Right lobe of liver (tissue), 6 donors: ENCODE results near the gene CCDC183. TPM values are rescaled to one million over a fixed set of nuclear protein-coding genes. Genes with fewer than 3 reads are reported as not detected.

Experiments used
- ATAC-seq, 4 donors: fragments of 200-7000 bp; cut with Tn5 transposase; one replicate each; pipeline ENCODE4 v1.9.1; 2020; ENCODE audit warnings: mild to moderate bottlenecking in 4 of 4, moderate library complexity in 4 of 4
- DNase-seq, 3 donors: peaks; one replicate each; pipeline ENCODE4 v3.0.0-alpha.2; 2020
- H3K27ac ChIP-seq, 3 donors: fragments of 200-600 bp; one replicate each; pipeline ENCODE4 v1.8.0; 2022
- H3K27me3 ChIP-seq, 2 donors: fragments of 200-600 bp; one replicate each; pipeline ENCODE4 v1.8.0; 2022
- H3K36me3 ChIP-seq, 4 donors: fragments of 200-600 bp; sonication (generic) in 1 of 4; one replicate each; pipeline versions ENCODE4 v1.5.1 to v1.8.0; 2017 to 2022; ENCODE audit warnings: control low read depth in 1 of 4
- H3K4me1 ChIP-seq, 4 donors: fragments of 200-600 bp; sonication (generic) in 1 of 4; one replicate each; pipeline versions ENCODE4 v1.5.1 to v1.8.0; 2017 to 2022; ENCODE audit warnings: control low read depth in 1 of 4
- H3K4me3 ChIP-seq, 3 donors: fragments of 200-600 bp; one replicate each; pipeline ENCODE4 v1.8.0; 2022
- H3K9me3 ChIP-seq, 4 donors: fragments of 200-600 bp; sonication (generic) in 1 of 4; one replicate each; pipeline versions ENCODE4 v1.5.1 to v1.8.0; 2017 to 2022; ENCODE audit warnings: control low read depth in 1 of 4
- POLR2A ChIP-seq: fragments of 450-650 bp; IDR thresholded peaks from one replicate; pipeline ENCODE4 v1.6.1; 2017; ENCODE audit warnings: antibody characterized with exemption, mild to moderate bottlenecking
- WGBS: methylation state at CpG from one replicate; pipeline ENCODE4 v1.1.6; 2018; ENCODE audit warnings: low coverage, low lambda C conversion rate; ENCODE audit not compliant: insufficient coverage; ENCODE audit errors: missing lambda C conversion rate; 5-methylcytosine and 5-hydroxymethylcytosine counted together
- intact Hi-C, 2 donors: fragments of 100-400 bp; cut with DNase I; formaldehyde crosslinking; loops; one replicate each; pipeline versions ENCODE4 v1.11.2 to v1.14.1; 2022
- total RNA-seq, 6 experiments: library from RNA; depleted of rRNA in 2 of 6; stranded (reverse); fragments of >200 nt in 2 of 6; fragmentation: NEBNext Ultra II Directional in 3 of 6; extraction: Animal tissue kit (Norgen Biotek cat#: 25700) in 3 of 6; gene quantifications; one replicate each; pipeline versions ENCODE4 v1.1.0 to v1.2.4, GENCODE V29; 2016 to 2023
- TF ChIP-seq, protein P1 (sequence below), 4 donors: fragments of 200-600 bp in 3 of 4; fragments of 450-650 bp in 1 of 4; IDR thresholded peaks; one replicate each; pipeline versions ENCODE4 v1.5.1 to v1.8.0; 2016 to 2022; ENCODE audit warnings: antibody characterized with exemption in 4 of 4, mild to moderate bottlenecking in 2 of 4
- donor health status: DM: no; HTN: yes; CAD: no.
- donor health status: DM: no; HTN: no; CAD: no.
- donor health status: DM: no; HTN: no; CAD: no.
- donor health status: DM: no; HTN: yes; CAD: no.
- donor health status: DM: no; HTN: yes; CAD: no.

The CCDC183 gene
- total RNA-seq, 6 experiments from 2014 or later: 0.43 to 1.2 (median 0.74) TPM; not detected in 1

DNA sequence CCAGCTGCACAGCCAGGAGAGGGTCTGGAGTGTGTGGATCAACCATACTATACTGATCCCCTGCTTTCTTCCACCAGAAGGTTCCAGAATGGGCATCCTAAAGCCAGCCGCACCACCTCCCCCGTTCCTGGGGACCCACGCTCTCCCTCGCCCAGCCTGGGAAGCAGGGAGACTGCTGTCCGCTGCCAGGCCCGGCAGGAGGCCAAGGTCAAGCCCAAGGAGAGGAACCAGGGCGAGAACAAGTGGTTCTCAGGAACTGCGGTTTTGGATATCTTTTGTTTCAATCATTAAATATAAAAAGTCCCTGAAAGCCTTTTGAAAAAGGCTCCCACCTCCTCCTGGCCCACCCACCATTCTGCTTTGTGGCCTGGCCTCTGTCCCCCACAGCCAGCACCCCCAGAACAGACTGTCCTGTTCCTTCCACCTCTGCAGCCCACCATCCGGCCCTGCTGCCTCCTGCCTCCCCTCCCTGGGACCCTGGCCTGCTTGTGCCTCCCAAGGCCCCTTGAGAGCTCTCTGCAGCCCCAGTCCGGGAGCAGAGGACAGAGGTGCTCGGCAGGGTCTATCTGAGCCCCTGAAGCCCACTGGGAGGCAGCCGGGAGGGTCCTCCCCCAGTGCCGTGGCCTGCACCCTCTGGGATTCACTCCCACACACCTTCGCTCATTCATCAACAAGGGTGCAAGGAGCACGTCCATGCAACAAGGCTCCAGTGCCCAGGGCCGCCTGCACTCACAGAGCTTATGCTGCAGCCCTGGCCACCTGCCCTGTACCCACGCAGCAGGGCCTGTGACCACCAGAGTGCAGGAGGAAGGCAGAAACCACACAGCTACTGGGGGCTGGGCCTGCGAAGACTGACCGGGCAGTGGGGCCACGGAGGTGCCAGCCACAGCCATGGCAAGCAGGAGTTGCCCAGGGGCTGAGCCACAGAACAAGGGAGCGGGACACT is 47.2 kb upstream of the CCDC183 start:
- intact Hi-C loops: no loop called here
- Histone ChIP-seq H3K36me3 (no peaks in the 10 kb centered on the region), H3K9me3 (no peaks in the 10 kb centered on the region), H3K4me1 (no peaks in the 10 kb centered on the region), H3K27me3 (no peaks in the 10 kb centered on the region), H3K27ac (no peak overlapping the region), H3K4me3 (no peak overlapping the region)
- no peak for DNase-seq
- ATAC-seq: no peak
- 68% methylated on average over 8 of the region's 21 CpGs for WGBS
- TF ChIP-seq, protein P1, sequence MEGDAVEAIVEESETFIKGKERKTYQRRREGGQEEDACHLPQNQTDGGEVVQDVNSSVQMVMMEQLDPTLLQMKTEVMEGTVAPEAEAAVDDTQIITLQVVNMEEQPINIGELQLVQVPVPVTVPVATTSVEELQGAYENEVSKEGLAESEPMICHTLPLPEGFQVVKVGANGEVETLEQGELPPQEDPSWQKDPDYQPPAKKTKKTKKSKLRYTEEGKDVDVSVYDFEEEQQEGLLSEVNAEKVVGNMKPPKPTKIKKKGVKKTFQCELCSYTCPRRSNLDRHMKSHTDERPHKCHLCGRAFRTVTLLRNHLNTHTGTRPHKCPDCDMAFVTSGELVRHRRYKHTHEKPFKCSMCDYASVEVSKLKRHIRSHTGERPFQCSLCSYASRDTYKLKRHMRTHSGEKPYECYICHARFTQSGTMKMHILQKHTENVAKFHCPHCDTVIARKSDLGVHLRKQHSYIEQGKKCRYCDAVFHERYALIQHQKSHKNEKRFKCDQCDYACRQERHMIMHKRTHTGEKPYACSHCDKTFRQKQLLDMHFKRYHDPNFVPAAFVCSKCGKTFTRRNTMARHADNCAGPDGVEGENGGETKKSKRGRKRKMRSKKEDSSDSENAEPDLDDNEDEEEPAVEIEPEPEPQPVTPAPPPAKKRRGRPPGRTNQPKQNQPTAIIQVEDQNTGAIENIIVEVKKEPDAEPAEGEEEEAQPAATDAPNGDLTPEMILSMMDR (IDR thresholded peaks at IDR 0.05): no peak
- TF ChIP-seq POLR2A: no peak

DNA sequence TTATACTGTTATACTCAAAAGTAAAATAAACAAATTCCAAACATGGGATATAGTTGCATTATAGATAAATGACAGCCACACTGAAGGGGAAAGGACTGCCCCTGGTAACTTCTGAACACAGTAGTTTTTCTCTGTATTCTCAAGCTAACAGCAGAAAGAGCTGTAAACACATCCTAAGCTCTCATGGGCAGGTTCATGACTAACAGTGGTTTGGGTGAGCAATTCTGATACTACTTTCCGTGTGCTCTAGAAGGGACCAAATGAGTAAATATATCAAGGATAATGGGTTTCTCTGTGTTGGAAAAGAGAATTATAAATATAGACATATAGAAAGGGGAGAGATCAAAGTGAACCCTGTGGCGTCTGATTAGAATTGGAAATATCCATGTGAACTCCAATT is 45.6 kb upstream of the CCDC183 start:
- intact Hi-C loops: no loop called here

DNA sequence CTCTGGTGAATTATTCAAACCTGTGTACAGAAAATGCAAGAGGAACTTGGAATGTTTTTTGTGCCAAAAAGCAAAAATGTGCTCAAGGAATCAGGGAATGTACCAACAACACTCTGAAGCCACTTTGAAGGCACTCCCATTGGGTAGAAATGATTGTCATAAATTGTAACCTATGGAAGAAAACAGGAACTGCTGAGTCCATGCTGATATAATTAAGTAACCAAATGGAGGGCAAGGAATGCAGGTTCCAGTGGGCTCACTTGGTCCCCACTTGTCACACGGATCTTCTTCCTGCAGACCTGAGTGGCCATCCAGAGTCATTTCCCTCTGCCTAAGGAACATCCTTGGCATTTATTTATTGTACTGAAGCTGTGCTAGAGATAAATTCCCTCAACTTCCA is 44.9 kb upstream of the CCDC183 start:
- no peaks in the 10 kb centered on the region for H3K4me1 ChIP-seq
- no peak overlapping the region for H3K4me3 ChIP-seq
- WGBS: 67% methylated on average over 1 of the region's 1 CpG
- H3K36me3 ChIP-seq: no peaks in the 10 kb centered on the region
- DNase-seq (no peak), ATAC-seq (no peak)
- intact Hi-C loops: no loop called here
- no peaks in the 10 kb centered on the region for H3K9me3 ChIP-seq
- no peaks in the 10 kb centered on the region for H3K27me3 ChIP-seq
- H3K27ac ChIP-seq: no peak overlapping the region
- TF ChIP-seq POLR2A: no peak
- TF ChIP-seq, protein P1 (IDR thresholded peaks at IDR 0.05): no peak

More for the DNA sequence above, 45.6 kb upstream of the CCDC183 start:
- Histone ChIP-seq H3K27ac (no peak overlapping the region), H3K36me3 (no peaks in the 10 kb centered on the region), H3K27me3 (no peaks in the 10 kb centered on the region), H3K4me1 (no peaks in the 10 kb centered on the region), H3K9me3 (no peaks in the 10 kb centered on the region), H3K4me3 (no peak overlapping the region)
- WGBS: 44% methylated on average over 2 of the region's 2 CpGs
- no peak for ATAC-seq
- TF ChIP-seq, protein P1 (IDR thresholded peaks at IDR 0.05): no peak
- TF ChIP-seq POLR2A: no peak
- DNase-seq: no peak

DNA sequence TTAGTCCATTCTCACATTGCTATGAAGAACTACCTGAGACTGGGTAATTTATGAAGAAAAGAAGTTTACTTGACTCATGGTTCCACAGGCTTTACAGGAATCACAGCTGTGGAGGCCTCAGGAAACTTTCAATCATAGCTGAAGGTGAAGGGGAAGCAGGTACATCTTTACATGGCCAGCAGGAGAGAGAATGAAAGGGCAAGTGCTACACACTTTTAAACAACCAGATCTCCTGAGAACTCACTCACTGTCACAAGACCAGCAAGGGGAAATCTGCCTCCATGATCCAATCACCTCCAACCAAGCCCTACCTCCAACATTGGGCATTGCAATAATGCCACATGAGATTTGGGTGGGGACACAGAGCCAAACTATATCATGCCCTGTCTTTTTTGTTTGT is 44.3 kb upstream of the CCDC183 start:
- no peaks in the 10 kb centered on the region for H3K9me3 ChIP-seq
- no peak for TF ChIP-seq POLR2A
- TF ChIP-seq, protein P1 (IDR thresholded peaks at IDR 0.05): no peak
- no peak overlapping the region for H3K4me3 ChIP-seq
- intact Hi-C loops: no loop called here
- no peaks in the 10 kb centered on the region for H3K27me3 ChIP-seq
- no peak overlapping the region for H3K27ac ChIP-seq
- no peak for ATAC-seq
- no peak for DNase-seq
- no peaks in the 10 kb centered on the region for H3K36me3 ChIP-seq
- no peaks in the 10 kb centered on the region for H3K4me1 ChIP-seq
